Measurements from ENCODE around the gene TAF6.

Gene TAF6

DNA sequence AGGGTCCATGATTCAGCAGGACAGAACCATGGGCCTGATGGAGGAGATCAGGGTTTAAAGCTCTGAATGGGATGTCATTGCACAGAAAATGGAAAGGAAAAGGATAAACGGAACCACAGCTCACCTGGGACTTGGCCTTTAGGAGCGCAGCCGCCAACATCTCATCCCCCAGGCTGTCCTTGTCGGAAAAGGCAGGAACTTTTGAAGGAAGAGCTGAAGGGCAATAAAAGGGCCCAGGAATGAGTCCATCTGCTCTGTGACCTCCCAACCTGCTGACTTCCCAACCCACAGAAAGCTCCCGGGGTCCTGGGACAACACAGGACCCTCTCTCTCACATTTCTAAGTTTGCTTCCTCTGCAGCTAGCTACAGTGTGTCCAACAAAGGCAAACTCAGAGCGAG, 43.7 kb downstream of the TAF6 start:
- in situ Hi-C loops (cut with MboI; ENCODE audit: low sequenced_read_pairs) = no loop called here

DNA sequence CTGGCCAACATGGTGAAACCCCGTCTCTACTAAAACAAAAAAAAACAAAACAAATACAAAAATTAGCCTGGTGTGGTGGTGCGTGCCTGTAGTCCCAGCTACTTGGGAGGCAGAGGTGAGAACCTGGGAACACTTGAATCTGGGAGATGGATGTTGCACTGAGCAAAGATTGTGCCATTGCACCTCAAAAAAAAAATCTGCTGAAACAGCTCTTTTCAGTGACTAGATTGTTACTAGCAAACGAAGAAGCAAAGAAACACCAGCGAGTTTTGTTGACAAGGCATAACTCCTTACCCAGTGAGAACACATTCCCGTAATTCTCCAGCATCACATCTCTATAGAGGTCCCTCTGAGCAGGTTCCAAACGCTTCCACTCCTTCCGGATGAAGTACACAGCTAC, 44.3 kb downstream of the TAF6 start:
- in situ Hi-C loops (cut with MboI; ENCODE audit: low sequenced_read_pairs) = no loop called here

DNA sequence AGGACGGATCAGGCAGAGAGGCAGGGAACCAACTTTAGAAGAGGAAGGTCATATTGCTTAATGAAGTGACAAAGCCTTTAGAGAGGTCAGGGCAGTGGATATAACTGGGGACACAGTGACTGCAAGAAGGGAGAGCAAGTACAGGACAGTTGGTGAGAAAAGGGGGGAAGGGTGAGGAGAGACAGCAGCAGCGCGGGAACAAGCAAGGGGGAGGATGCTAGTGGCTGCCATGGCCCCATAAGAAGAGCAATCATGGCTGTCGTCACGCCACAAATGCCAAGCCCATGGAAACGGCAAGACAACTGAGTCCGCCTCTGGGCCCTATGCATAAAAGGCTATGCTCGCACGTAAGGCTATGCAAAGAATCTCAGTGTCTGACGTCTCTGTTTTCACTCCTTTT, 46.7 kb downstream of the TAF6 start:
- in situ Hi-C loops (cut with MboI; ENCODE audit: low sequenced_read_pairs) = no loop called here

DNA sequence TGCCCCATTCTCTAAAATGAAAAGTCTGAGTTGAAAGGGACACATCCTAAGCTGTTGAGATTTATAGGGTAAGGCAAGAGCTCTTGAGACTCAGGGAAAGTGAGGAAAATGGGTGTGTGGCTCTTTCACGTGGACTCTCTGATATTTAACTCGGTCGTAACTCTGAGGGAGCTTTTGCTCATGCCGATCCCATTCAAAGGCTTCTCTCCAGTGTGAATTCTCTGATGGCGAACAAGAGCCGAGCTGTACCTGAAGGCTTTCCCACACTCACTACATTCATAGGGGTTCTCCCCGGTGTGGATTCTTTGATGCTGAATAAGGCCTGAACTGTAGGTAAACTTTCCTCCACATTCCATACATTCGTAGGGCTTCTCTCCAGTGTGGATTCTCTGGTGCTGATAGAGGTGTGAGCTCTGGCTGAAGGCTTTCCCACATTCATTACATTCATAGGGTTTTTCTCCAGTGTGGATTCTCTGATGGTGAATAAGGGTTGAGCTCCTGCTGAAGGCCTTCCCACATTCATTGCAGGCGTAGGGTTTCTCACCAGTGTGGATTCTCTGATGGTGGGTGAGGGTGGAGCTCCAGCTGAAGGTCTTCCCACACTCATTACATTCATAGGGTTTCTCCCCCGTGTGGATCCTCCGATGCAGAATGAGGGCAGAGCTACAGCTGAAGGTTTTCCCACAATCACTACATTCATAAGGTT, 48.0 kb downstream of the TAF6 start:
- in situ Hi-C loops (cut with MboI; ENCODE audit: low sequenced_read_pairs) = no loop called here

DNA sequence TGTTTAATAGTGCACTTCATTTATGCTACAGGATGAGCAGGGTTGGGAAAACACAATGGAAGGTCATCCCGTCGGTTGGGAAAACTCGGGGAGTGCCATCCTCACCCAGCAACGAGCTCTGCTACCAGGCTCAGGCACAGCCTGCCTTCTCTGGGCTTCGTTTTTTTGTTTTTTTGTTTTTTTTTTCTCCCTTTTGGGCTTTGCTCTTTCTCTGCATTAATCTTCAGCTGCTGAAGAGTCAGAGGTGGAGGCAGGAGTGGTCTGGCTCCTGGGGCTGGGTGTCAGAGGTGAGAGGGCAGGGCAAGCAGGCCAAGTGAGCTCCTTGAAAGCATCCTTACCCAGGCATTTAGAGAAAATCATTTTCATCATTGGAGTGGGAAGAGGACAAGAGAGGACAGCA, 49.2 kb downstream of the TAF6 start:
- in situ Hi-C loops (cut with MboI; ENCODE audit: low sequenced_read_pairs) = no loop called here

DNA sequence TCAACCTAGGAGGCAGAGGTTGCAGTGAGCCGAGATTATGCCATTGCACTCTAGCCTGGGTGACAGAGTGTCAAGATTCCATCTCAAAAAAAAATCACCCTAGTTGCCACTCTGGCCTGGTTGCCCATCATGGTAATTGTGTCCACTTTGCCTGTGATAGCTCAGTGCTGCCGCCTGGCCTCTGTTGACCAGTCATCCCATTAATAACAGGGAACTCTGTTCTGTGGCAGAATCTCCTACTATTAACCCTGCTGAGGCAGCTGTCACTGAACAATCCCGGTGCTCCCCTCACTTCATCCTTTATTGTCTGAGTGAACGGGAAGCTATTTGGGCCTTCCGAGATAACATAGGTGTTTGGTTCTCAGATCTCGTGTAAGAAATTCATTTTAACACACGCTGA, 52.2 kb downstream of the TAF6 start:
- in situ Hi-C loops (cut with MboI; ENCODE audit: low sequenced_read_pairs) = no loop called here

DNA sequence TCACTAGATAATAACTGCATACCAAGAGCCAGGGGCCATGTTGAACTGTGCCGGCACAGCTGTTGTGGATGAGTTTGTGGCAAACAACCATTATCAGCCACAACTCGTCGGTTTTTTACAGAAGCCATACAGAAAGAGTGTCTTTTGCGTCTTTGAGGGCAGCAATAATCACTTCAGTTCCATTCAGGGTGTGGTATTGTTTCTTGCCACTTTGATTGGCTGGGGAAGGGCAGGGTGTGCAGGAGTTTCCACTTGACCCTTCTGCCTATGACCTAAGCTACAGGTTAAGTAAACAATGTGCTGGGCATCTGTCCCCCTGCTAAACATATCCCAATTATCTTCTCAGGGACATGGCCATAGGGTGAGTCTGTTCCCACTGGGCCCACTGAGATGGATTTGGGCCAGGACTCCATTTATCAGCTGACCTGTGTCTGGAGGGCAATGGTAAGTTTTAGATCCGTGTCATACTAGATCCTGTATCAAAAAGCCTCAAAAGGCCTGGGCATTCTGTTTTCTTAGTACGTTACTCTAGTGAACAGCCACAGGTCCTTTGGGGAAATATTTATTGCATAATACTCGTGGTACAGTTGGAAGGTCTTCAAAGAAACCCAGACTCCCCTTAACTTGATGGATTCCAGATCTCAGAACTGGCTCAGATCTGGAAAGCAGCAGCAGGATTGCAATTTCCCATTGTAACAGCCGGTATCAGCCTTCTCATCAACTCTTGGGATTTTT, 53.5 kb downstream of the TAF6 start:
- in situ Hi-C loops (cut with MboI; ENCODE audit: low sequenced_read_pairs) = no loop called here

DNA sequence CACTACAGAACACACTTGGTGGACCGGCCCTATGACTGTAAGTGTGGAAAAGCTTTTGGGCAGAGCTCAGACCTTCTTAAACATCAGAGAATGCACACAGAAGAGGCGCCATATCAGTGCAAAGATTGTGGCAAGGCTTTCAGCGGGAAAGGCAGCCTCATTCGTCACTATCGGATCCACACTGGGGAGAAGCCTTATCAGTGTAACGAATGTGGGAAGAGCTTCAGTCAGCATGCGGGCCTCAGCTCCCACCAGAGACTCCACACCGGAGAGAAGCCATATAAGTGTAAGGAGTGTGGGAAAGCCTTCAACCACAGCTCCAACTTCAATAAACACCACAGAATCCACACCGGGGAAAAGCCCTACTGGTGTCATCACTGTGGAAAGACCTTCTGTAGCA, 55.0 kb downstream of the TAF6 start:
- in situ Hi-C loops (cut with MboI; ENCODE audit: low sequenced_read_pairs) = no loop called here

DNA sequence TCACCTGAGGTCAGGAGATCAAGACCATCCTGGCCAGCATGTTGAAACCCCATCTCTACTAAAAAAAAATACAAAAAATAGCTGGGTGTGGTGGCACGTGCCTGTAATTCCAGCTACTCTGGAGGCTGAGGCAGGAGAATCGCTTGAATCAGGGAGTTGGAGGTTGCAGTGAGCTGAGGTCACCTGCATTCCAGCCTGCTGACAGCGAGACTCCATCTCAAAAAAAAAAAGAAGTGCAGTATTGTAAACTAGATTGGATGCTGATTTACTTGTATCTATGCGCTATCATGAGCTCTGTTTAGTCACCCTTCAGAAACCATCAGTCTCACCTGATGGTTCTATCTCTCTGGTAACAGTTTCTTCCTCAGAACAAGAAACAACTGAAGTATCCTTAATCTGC, 55.8 kb downstream of the TAF6 start:
- in situ Hi-C loops (cut with MboI; ENCODE audit: low sequenced_read_pairs) = no loop called here

DNA sequence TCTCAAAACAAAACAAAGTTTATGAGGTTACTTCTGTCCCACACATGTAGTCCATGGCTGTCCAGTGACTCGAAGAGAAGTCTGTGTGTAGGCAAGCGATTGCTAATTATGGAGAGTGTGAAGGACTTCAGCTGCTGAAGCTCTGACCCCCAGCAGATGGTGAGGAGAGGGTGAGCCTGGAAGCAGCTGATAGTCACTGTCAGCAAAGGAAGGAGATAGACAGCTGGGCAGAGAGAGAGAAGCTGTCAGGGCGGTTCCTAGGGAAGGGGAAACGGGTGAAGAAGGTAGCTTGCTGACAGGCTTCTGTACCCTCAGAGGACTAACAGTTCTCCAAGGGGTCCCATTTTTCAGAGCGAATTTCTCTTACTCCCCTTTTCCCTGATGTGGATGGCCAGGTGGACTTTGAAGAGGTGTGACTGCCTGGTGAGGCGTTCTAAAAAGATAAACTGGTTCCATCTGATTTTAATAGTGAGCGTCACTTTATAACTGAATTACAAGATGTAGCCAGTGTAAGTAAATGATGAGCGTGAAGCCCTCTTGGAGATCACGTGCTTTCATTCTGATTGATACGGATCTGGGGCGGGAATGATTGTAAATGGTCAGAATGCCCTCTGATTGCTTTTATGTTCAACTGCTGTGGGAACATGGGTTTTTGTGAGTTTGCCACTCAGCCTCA, 57.5 kb downstream of the TAF6 start:
- in situ Hi-C loops (cut with MboI; ENCODE audit: low sequenced_read_pairs) = no loop called here

DNA sequence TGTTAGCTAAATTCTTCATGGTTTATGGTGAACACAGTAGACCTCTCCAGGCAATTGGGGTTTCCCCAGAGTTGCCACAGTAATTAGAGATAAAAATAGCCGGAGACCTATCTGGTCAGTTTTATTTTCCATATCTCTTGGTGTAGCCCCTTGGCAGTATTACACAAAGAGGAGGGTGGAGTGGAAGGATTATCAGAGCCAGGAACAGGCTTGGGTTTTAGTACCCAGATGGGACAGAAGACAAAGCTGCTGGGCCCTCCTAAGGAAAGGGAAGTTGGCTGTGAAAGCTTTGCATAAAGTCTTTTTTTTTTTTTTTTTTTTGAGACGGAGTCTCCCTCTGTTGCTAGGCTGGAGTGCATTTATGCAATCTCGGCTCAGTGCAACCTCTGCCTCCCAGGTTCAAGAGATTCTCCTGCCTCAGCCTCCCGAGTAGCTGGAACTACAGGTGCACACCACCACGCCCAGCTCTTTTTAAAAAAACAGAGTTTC, 59.9 kb downstream of the TAF6 start:
- in situ Hi-C loops (cut with MboI; ENCODE audit: low sequenced_read_pairs) = no loop called here
